ENCODE results near the gene PAFAH1B1.
"Not testable (repeated sequence)": the region's sequence is repeated elsewhere in the genome, so short reads cannot be mapped to it uniquely, and the experiment has no call there.

Gene PAFAH1B1

DNA sequence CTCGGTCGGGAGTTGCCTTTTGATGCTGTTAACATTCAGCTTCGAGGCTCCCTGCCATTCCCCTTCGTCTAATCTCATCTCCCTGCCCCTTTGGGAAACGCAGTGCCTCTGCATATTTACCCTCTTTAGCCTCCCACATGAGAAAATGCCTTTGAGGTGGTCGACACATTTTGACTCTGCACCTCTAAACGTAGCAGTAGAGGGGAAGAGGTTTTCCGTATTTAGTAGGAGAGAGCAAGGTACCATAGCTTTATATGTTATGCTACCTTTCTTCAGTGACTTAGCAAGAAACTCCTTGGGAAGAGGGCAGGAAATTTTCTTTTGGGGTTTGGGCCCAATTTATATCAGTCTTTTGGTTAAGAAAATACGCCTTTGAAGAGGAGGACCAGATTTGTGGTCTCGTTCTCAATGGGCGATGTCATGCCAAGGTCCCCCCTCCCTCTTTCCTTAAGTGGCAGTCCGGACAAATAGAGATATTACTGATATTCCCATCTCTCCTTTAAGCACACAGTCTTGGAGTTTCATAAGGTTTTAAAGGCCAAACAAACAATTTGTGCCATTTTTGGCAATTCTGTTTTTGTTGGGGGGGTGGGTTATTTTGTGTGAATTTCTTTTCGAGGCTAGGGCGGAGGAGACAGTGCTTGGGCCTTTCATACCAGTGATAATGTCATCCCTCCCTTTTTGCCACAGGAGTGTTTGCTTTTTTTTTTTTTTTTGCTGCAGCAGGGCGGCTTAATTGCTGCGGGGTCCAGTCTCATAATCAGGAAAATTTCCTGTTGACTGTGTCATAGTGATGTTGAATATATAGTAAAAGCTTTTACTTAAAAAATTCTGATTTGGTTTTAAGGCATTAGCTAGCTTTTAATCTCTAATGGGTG is 1.5 kb downstream of the PAFAH1B1 start:
- DNase-seq, result peak in 1 of 4 experiments; percentile 10

DNA sequence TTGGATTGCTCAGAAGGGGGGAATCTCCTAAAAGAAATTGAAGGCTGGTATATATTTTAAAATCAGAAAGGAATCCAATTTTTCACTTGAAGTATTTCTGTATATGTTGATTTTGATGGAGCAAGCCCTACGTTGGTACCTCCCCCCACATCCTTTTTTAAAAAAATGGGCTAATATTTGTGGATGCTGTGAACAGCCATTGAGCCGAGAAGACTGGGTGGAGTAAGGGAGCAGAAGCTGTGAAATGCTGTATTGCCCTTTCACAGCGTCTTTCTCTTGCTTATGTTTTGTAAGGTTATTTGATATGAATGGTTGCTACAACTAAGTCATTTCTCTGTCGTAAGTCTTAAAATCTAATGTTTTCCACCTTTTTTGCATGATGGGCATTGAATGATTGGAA is 2.3 kb downstream of the PAFAH1B1 start:
- peak in 2 of 4 experiments; percentile 27 to 31 for DNase-seq

DNA sequence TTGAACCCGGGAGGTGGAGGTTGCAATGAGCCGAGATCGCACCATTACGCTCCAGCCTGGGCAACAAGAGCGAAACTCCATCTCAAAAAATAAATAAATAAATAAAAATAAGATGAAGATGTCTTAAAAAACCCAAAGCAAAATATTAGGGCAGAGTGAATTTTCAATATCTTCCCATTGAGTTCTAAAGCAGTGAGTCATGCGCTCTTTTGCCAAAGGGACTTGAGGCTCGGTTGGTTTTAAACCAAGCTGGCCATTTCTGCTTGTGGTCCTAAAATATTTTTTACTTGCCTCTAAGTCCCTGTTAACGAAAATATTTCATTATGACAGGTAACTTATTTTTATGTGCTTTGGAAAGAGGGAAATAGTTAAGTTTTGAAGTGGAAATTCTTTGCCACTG is 4.7 kb downstream of the PAFAH1B1 start:
- DNase-seq, result no peak

DNA sequence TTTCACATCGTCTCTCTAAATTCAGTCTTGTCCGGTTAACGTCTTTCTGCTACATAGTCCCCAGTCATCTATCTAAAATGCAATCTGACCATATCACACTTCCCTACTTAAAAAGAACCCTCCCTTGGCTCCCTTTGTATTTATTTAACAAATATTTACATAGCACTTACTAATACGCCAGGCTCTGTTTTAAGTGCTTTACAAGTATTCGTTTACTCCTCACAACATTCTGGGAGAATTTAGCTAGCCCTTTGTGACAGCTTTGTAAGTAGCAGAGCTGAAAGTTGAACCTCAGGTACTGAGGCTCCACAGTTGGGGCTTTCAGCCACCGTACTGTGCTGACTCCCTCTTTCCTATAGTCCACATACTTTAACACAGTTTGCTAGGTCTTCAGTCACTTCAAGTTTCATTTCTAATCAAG is 9.2 kb downstream of the PAFAH1B1 start:
- no peak for DNase-seq

DNA sequence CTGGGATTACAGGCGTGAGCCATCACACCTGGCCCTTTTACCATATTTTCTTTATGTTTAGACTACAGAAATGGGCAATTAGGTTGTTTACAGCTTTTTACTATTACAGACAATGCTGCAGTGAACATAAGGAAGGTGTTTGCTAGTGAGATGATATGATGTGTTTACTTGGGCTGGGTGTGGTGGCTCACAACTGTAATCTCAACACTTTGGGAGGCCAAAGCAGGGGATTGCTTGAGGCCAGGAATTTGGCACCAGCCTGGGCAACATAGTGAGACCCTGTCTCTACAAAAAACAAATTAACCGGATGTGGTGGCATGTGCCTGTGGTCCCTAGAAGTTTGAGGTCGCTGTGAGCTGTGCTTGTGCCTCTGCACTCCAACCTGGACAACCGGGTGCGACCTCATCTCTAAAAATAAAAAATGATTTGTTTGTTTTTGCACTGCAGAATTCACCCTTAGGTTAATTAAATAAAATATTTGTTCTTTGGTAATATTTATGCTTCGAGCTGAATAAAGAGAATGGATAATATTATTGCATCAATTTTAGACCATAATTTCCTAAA is 15.0 kb downstream of the PAFAH1B1 start:
- DNase-seq, result no peak

DNA sequence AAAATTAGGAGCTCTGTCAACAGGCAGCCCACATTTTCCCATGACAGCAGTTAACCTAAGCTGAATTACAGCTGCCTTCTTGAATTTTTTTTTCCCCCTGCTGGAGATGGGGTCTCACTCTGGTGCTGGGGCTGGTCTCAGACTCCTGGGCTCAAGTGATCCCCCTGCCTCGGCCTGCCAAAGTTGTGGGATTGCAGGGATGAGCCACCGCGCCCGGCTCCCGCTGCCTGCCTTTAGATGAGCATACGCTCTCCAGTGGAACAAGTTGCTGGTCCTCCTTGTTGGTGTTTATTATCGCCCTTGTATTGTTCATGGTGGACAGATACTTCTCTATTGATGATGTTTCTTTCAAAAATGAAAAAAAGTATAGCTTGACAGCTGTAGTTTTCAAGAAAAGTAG is 15.6 kb downstream of the PAFAH1B1 start:
- DNase-seq, result no peak

DNA sequence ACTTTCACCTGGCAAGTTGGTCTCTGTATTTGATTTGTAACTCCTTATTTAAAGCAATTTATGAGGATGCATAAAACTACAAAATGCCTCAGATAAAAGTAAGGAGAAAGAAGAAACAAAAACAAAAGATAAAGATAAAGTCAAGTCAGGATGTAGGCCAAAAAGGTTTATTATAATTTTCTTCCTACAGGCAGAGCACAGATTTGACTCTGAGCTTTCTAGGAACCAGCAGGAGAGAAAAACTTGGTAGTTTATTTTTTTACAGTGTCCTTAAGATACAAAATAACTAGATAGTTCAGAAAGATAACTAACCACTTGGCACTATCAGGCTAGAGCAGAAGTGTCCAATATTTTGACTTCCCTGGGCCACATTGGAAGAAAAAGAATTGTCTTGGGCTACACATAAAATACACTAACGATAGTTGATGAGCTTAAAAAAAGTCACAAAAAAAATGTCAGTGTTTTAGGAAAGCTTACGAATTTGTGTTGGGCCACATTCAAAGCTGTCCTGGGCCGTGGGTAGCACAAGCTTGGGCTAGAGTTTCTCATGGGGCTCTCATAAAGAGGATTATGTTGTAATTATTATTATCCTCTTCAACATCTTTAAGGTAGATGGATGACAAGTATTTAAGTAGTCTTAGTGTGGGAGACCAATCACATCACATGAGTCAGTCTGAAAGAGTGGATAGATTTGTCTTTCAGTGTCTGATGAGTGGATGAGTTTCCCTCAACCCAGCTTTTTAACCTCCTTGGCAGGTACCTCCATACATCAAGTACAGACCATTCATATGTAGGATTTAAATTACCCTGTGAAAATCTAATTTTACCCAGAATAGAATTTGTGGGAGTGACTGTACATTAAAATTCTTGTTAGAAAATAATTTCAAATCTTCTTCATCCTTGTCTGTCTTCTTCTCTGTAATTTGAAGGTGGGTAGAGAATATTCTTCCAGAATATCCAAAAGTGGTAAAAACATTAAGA is 17.0 kb downstream of the PAFAH1B1 start:
- DNase-seq, result no peak

DNA sequence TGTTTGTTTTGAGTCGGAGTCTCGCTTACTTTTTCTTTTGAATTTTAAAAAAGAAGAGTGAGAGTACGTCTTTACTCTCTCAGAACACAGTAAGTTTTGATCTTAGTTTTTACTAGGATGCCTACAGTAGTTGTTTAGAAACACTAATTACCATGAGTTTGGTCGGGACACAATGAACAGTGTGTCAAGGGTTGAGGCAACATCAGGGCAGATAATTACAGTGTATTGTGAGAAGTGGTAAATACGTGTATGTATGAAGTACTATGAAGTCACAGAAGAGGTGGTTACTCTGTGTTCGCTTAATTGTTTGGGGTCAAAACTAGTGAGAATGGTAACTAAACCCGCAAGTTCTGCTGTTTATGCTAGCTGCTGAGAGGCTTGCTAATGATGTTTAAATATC is 18.2 kb downstream of the PAFAH1B1 start:
- DNase-seq, result no peak

DNA sequence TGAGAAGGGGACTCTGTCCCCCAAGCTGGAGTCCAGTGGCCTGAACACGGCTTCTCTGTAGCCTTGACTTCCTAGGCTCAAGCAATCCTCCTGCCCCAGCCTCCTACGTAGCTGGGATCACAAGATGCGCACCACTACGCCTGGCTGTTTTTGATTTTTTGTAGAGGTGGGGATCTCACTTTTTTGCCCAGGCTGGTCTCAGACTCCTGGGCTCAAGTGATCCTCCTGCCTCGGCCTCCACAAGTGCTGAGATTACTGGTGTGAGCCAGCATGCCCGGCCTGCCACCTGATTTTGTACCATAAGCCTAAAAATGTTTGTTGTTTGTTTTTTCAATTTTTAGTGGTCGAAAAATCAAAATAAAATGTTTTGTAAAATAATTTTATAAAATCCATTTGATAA is 19.2 kb downstream of the PAFAH1B1 start:
- DNase-seq, result no peak

DNA sequence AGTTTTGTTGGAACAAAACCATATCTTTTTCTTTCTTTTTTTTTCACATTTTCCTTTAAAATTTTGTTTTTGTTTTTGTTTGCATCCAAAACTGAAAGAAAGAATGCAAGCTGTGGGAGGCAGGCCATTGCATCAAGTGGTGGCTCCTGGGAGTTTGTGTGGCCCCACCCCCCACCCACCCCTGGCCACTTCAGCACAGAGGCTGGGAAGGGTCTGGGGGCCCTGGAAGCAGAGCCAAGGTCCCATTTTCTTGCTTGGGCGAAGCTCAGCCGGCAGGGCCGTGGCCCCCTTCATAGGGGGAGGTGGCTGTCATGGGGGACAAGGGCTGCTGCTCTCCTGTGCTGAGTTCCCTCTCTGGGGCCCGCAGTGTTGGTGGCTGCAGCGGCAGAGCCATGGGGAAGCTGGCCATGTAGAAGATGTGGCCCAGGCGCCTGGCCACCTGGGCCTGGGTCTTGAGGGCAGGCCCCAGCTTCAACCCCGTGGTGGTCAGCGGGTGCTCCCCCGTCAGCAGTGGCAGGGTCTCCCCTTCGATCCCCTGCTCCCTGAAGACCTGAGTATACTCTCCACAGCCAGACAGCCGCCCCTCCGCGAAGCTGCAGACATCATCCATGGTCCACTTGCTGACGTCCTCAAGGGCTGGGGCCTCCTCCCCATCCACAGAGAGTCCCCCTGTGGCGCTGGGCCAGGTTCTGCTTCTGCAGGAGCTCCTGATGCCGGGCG is 19.8 kb downstream of the PAFAH1B1 start:
- no peak for DNase-seq

DNA sequence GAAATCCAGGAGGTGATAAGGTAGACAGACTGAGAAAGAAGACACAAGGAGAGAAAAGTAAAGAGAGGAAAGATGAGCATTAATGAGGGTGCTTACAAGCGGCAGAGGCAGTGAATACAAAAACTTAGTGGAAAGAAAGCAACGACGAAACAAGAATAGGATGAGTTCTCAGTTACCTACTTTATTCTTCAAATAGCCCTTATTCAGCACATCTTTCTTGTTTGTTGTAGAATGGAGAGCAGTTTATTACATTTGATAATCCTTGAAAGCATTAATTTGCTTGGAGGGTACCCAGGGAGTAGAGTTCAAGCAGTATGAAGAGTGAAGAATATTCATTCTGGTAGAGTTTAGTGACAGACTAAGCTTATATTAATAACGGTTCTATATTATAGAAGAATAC is 22.4 kb downstream of the PAFAH1B1 start:
- DNase-seq, result no peak

DNA sequence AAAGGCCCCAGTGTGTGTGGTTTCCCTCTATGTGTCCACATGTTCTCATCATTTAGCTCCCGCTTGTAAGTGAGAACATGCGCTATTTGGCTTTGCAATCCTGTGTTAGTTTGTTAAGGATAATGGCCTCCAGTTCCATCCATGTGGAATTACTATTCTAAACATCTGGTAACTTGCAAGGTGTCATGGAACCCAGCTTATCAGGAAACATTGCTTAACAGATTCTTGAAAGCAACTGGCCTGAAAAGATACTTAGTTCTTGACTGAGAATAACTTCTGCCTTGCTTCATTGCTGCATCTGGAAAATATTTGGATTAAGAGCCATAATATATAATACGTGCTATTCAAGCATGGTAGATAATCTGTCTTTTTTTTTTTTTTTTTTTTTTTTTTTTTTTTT is 27.8 kb downstream of the PAFAH1B1 start:
- DNase-seq, result no peak

DNA sequence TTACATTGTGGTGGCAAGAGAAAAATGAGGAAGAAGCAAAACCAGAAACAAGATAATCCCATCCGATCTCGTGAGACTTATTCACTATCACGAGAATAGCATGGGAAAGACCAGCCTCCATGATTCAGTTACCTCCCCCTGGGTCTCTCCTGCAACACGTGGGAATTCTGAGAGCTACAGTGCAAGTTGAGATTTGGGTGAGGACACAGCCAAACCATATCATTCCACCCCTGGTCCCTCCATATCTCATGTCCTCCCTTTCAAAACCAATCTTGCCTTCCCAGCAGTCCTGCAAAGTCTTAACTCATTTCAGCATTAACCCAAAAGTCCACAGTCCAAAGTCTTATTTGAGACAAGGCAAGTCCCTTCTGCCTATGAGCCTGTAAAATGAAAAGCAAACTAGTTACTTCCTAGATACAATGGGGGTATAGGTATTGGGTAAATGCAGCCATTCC is 28.5 kb downstream of the PAFAH1B1 start:
- peak in 1 of 4 experiments; percentile 10 for DNase-seq

DNA sequence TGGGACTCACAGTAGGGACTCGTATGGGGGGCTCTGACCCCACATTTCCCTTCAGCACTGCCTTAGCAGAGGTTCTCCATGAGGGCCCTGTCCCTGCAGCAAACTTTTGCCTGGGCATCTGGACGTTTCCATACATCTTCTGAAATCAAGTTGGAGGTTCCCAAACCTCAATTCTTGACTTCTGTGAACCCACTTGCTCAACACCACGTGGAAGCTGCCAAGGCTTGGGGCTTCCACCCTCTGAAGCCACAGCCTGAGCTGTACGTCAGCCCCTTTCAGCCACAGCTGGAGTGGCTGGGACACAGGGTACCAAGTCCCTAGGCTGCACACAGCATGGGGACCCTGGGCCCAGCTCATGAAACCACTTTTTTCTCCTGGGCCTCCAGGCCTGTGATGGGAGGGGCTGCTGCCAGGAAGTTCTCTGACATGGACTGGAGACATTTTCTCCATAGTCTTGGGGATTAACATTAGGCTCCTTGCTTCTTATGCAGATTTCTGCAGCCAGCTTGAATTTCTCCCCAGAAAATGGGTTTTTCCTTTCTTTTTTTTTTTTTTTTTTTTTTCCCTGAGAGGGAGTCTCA is 29.4 kb downstream of the PAFAH1B1 start:
- peak; percentile 5 to 38 (median 19) for DNase-seq

DNA sequence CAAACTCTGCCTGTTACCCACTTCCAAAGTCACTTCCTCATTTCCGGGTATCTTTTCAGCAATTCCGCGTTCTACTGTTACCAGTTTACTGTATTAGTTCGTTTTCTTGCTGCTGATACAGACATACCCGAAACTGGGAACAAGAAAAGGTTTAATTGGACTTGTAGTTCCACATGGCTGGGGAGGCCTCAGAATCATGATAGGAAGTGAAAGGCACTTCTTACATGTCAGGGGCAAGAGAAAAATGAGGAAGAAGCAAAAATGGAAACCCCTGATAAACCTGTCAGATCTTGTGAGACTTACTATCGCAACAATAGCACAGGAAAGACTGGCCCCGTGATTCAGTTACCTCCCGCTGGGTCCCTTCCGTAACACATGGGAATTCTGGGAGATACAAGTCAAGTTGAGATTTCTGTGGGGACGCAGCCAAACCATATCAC is 30.9 kb downstream of the PAFAH1B1 start:
- peak; percentile 61 to 83 (median 71) for DNase-seq

DNA sequence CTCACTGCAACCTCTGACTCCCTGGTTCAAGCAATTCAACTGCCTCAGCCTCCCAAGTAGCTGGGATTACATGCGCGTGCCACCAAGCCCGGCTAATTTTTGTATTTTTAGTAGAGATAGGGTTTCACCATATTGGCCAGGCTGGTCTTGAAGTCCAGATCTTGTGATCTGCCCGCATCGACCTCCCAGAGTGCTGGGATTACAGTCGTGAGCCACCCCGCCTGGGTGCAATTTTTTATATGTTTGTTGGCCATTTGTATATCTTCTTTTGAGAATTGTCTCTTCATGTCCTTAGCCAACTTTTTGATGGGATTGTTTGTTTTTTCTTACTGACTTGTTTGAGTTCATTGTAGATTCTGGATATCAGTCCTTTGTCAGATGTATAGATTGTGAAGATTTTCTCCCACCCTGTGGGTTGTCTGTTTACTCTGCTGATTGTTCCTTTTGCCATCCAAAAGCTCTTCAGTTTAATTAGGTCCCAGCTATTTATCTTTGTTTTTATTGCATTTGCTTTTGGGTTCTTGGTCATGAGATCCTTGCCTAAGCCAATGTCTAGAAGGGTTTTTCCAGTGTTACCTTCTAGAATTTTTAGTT is 33.3 kb downstream of the PAFAH1B1 start:
- not testable (repeated sequence) for DNase-seq

DNA sequence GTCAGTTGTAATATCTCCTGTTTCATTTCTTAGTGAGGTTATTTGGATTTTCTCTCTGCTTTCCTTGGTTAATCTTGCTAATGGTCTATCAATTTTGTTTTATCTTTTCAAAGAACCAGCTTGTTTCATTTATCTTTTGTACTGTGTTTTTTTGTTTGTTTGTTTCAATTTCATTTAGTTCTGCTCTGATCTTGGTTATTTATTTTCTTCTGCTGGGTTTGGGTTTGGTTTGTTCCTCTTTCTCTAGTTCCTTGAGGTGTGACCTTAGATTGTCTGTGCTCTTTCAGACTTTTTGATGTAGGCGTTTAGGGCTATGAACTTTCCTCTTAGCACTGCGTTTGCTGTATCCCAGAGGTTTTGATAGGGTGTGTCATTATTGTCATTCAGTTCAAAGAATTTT is 35.5 kb downstream of the PAFAH1B1 start:
- peak in 2 of 4 experiments; percentile 7 to 22 for DNase-seq

DNA sequence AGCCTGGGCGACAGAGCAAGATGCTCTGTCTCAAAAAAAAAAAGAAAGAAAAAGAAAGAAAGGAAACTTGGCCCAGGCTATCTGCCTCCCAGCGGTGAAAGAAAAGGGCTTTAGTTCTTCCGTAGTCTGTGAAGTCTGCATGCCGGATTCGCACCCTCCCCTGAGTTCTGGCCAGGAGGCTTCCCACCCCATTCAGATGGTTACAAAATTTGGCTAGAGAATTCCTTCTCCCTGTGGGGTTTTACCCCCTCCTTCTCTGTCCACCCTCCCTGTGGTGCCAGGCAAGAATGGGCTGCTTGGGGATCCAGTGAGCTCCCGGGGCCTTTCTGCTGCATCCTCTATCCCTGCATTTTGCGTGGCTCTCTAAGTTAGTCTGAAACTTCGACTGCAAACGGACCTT is 37.8 kb downstream of the PAFAH1B1 start:
- DNase-seq, result no peak

DNA sequence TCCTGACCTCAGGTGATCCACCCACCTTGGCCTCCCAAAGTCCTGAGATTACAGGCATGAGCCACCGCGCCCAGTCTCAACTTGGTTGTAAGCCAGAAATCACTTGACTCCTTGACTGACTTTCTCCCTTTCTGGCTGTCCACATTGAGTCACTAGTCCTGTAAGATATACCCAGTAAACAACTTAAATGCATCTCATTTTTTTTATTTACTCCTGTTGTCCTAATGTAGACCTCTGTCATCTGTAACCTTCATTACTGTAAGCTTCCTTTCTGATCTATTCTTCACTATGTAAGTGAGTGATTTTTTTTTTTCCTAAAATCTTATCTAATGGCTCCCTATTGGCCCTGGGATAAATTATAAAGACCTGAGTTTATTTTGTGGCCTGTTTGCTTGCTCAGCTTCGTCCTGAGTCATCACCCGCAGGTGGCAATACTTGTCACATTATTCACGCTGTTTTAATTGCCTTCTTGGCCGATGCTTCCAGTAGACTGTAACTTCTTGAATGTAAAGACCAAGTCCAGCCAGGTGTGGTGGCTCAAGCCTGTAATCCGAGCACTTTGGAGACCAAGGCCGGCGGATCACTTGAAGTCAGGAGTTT is 41.0 kb downstream of the PAFAH1B1 start:
- DNase-seq, result no peak

DNA sequence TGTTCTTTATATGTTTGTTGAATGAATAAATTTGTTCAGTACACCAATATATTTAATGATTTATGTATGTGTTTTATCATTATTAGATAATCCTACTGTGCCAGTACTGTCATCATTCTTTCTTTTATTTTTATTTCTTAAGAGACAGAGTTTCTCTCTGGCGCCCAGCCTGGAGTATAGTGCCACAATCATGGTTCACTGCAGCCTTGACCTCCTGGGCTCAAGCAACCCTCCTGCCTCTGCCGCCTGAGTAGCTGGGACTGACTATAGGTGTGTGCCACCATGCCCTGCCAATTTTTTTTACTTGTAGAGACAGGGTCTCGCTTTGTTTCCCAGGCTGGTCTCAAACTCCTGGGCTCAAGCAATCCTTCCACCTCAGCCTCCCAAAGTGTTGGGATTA is 41.8 kb downstream of the PAFAH1B1 start:
- no peak for DNase-seq

DNA sequence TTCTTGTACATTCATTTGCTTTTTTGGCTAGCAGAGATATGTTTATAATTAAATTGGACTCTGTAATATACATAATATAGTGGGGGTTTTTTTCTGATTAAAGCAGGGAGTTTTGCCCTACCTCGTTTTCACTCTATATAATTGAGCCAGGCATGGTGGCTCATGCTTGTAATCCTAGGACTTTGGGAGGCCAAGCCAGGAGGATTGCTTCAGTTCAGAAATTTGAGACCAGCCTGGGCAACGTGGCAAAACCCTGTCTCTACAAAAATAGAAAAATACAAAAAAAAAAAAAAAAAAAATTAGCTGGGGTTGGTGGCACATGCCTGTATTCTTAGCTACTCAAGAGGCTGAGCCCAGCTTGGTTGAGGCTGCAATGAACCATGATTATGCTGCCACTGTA is 42.2 kb downstream of the PAFAH1B1 start:
- DNase-seq, result no peak
